Measurements from ENCODE around the gene GLOD4.
"Not testable (repeated sequence)": the region's sequence is repeated elsewhere in the genome, so short reads cannot be mapped to it uniquely, and the experiment has no call there.

GLOD4 gene

GRCh38 chr17:767076-767475 lies 15.0 kb downstream of the GLOD4 start:
- no peak for DNase-seq

- DNase-seq: no peak
Observed at GRCh38 chr17:760371-760770, 21.7 kb downstream of the GLOD4 start.

DNA sequence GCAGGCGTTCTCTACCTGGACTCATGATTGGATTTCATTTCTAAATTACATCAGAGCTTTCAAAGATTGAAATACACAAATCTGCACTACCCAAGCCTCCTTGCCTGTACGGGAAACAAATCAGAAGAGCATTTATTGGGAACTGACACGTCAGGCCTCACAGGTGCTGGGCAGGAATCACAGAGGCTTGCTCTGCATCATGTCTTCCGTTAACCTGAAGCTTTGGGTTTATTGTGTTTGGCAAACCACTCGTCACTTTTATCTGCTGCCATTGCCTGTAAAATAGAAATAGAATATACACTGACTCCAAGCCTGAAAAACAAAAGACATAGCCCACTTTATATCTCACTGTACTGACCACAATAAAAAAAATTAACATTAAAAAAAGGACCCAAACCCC lies 22.1 kb downstream of the GLOD4 start:
- no peak for DNase-seq

DNA sequence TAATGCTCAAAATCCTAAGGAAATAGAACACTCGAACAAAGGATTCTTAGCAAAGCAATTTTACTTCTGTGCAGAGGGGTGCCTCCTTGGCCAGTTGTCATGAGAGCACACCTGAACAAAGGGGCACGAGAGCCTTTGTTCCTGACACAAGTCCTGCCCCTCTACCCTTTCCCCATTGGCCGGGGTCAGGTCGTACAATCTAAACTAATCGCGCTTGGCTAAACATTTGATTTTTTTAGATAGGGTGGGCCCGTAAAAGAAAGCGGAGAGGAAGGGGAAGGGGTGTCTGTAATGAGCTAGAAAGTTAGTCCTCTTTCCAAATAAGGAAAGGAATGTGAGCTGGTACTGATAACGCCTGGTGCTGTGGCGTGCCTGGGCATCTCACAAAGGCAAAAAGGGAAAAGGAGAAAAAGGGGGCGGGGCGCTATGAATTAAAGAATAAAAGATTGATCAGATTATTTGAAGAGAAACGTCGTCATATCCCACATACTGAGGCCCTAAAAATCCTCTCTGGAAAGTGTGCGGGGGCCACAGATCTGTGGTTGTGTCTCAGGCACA lies 26.0 kb downstream of the GLOD4 start:
- DNase-seq: not testable (repeated sequence)

DNA sequence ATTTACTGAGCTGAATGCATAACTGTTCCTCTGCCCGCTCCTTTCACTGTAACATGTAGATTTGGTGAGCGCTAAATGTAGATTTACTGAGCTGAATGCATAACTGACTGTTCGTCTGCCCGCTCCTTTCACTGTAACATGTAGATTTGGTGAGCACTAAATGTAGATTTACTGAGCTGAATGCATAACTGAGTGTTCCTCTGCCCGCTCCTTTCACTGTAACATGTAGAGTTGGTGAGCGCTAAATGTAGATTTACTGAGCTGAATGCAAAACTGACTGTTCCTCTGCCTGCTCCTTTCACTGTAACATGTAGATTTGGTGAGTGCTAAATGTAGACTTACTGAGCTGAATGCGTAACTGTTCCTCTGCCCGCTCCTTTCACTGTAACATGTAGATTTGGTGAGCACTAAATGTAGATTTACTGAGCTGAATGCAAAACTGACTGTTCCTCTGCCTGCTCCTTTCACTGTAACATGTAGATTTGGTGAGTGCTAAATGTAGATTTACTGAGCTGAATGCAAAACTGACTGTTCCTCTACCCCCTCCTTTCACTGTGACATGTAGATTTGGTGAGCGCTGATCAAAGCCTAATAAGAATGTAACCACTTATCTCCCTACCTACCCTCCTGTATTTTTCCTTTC lies 26.6 kb downstream of the GLOD4 start:
- DNase-seq: not testable (repeated sequence)

DNA sequence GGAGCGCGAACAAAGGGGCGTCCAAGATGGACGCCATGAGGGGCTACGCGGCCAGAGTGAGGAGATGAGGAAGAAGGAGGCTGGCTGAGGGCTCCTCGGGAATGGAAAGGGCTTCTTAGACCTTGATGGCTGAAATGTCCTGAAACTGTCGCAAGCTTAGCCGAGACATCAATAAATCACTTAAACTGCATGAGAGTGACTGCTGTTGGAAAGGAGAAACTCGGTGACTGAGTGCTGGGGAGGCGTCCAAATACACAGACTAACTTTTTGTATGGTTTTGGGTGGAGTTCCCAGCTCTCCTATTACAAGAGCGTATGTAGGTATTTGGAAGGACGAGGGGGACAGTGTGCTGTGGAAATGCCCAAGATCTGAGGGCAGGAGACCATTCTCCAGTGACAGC lies 28.7 kb downstream of the GLOD4 start:
- no peak for DNase-seq

GRCh38 chr17:752620-753219 lies 29.4 kb downstream of the GLOD4 start:
- DNase-seq: no peak

GRCh38 chr17:752002-752619 lies 30.0 kb downstream of the GLOD4 start, which contains the start of gene GEMIN4:
Gene GEMIN4 (minus strand): TSS chr17:752264. CDS start chr17:752142, 122 bp downstream.
- DNase-seq: peak; percentile 38 to 42

- peak in 1 of 2 experiments; percentile 6 for DNase-seq
Observed at GRCh38 chr17:751269-752001, 30.6 kb downstream of the GLOD4 start.

GRCh38 chr17:750431-751037 lies 31.5 kb downstream of the GLOD4 start:
- no peak for DNase-seq

DNA sequence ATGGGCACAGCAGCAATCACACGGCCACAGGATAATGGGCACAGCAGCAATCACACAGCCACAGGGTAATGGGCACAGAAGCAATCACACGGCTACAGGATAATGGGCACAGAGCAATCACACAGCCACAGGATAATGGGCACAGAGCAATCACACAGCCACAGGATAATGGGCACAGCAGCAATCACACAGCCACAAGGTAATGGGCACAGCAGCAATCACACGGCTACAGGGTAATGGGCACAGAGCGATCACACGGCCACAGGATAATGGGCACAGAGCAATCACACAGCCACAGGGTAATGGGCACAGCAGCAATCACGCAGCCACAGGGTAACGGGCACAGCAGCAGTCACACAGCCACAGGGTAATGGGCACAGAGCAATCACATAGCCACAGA lies 32.7 kb downstream of the GLOD4 start:
- not testable (repeated sequence) for DNase-seq

GRCh38 chr17:748604-749003 lies 33.5 kb downstream of the GLOD4 start:
- not testable (repeated sequence) for DNase-seq

GRCh38 chr17:746783-747629 lies 35.1 kb downstream of the GLOD4 start:
- DNase-seq: no peak

- DNase-seq: no peak
Observed at GRCh38 chr17:746181-746580, 35.9 kb downstream of the GLOD4 start.

DNA sequence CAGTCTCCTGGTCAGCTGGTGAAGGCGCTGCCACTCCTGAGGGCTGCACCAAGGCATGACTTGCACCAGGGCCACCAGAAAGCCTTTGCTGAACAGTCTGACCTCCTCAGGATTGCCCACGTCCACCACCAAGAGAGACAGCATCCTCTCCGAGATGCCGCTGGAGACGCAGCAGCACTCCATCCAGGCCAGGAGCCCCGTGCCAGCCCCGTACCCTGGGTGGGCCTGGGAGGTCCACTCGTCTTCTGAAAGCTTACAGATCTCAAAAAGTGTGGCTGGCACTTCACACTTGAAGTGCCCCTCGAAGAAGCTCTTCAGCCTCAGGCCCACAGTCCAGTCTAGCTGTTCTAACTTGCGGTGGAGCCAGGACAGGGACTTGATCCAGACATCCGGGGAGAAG lies 36.7 kb downstream of the GLOD4 start:
- DNase-seq: no peak

DNA sequence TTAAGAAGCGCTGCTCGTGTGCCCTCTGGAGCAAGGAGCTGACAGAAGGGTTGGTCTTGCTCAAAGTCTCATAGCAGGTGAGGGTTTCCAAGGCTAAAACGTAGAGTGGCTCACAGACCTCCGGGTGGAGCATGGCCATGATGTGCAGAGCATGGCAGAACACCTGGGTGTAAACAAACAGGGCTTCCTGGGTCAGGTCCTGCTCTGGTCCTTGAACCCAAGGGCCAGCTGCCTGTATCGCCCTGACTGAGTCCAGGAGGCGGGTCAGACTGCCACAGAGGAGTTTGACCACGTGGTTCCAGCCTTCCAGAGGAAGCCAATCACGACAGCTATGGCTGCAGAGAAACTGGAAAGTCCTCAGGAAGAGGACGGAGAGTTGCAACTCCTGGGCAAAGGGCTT lies 37.1 kb downstream of the GLOD4 start:
- no peak for DNase-seq

DNA sequence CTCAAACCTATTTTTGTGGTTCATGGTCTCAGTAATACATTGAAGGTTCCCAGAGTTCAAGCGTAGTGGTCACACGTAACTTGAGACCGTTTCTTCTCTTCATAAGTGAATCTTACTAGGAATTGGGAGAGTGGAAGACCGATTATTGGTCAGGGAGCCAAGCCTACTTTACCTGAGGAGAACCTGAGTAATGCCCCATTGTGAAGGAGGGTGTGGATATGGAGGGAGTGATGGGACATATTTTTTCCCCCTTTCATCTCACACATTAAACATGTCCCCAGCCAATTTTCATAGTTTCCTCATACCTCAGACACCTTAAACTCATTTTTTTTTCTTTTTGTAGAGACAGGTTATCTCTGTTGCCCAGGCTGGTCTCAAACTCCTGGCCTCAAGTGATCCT lies 38.9 kb downstream of the GLOD4 start:
- no peak for DNase-seq

DNA sequence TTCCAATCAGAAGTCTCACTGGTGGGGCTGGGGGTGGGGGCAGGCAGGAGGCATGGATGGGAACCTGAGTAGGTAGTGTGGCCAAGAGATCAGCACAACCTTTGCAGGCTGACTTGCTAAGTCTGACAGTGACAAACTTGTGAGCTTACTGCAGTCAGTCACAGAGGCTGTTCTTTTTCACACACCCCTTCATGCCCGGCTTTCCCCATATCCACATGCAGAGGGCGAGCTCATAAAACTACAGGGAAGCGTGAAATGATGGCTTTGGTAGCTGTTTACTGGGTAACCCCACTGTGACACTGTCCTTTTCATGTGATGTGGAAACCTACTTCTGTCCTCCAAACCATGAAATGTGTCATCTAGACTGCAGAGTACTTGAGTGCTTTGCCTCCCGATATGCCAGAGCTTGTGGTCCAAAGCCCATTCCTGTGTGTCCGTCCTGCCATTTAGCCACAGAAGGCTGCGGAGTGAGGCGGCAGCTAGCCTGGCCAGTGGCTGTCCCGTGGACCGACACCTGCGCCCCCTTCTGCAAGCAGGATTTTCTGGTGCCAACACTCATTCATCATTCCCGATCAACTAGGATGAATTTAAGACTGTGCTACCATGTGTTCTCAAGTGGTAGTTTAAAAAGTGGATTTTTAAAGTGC lies 39.8 kb downstream of the GLOD4 start:
- no peak for DNase-seq

- peak; percentile 72 to 76 for DNase-seq
Observed at GRCh38 chr17:740240-741017, 41.7 kb downstream of the GLOD4 start.

DNA sequence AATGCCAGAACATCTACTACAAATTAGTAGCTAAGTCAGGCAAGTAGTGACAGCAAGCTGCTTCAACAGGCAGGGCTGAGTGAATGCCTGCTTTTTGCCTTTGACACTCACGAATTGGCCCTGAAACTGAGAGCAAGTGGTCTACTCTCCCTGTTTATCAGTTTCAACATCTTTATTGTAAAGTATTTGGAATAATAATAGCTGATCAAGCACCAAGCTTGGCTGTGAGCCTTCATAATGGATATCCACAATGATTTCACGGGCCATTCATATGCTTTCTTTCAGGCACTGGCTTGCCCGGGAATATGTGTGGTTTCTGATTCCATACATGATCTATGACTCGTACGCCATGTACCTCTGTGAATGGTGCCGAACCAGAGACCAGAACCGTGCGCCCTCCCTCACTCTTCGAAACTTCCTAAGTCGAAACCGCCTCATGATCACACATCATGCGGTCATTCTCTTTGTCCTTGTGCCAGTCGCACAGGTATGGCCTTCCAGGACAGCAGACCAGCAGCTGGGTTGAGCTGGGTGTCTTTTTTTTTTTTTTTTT lies 44.4 kb downstream of the GLOD4 start:
- DNase-seq: no peak

Measured in AML-193 (cell line).